Forelimb muscle (tissue), 1 donor: Measurements from ENCODE around the gene GJD3. TPM values are rescaled to one million over a fixed set of nuclear protein-coding genes. Genes with fewer than 3 reads are reported as not detected.
"Not testable (repeated sequence)": the region's sequence is repeated elsewhere in the genome, so short reads cannot be mapped to it uniquely, and the experiment has no call there.

Experiments
- DNase-seq: peaks from one replicate; pipeline ENCODE4 v3.0.0-alpha.2; 2013; ENCODE audit warnings: low read depth
- polyA plus RNA-seq: library from polyadenylated mRNA; unstranded; fragments of 120-200 nt; gene quantifications from one replicate; pipeline ENCODE4 v1.2.1, GENCODE V29; 2013; ENCODE audit not compliant: insufficient read length

The GJD3 gene
- polyA plus RNA-seq, 1 donor = 0.70 TPM

DNA sequence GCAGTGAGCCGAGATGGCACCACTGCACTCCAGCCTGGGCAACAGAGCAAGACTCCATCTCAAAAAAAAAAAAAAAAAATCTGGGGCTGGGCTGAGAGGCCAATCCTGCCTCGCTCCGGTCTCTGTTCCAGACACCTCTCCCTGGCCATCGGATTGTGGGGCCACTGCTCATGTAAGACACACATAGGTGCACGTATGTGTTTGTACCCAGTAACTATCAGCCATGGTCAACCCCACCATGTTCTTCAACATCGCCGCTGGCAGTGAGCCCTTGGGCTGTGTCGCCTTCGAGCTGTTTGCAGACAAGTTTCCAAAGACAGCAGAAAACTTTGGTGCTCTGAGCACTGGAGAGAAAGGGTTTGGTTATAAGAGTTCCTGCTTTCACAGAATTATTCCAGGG is 3.2 kb upstream of the GJD3 start:
- not testable (repeated sequence) for DNase-seq

- DNase-seq = no peak
Measured at GRCh38 chr17:40366861-40367518, 2.5 kb upstream of the GJD3 start.

- no peak for DNase-seq
Measured at GRCh38 chr17:40366076-40366860, 1.7 kb upstream of the GJD3 start.

GRCh38 chr17:40364906-40365305 is 369 bp upstream of the GJD3 start:
- no peak for DNase-seq

DNA sequence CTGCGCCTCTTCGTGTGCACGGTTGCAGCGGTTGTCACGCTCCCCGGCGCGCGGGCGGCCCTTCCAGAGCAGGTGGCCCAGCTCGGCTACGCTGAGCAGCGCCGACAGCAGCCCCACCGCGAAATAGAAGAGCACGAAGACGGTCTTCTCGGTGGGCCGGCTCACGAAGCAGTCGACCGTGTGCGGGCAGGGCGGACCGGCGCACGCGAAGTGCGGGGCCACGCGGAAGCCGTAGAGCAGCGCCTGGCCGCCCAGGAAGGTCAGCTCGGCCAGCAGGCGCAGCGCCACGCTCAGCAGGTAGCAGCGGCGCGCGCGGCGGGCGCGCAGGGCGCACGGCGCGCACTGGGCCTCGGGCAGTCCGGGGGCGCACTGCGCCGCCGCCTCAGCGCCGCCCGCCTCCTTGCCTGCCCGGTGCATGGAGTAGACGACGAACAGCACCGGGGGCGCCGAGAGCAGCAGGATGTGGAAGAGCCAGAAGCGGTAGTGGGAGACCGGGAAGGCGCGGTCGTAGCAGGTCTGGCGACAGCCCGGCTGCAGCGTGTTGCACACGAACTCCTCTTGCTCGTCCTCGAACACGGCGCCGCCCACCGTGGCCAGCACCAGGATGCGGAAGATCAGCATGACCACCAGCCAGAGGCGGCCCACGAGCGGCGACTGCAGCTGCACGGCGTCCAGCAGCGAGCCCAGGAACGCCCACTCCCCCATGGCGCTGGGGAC is 1.3 kb downstream of the GJD3 start:
- DNase-seq = no peak

GRCh38 chr17:40362696-40363110 is 1.8 kb downstream of the GJD3 start:
- DNase-seq = no peak

- no peak for DNase-seq
Measured at GRCh38 chr17:40361925-40362695, 2.4 kb downstream of the GJD3 start.

DNA sequence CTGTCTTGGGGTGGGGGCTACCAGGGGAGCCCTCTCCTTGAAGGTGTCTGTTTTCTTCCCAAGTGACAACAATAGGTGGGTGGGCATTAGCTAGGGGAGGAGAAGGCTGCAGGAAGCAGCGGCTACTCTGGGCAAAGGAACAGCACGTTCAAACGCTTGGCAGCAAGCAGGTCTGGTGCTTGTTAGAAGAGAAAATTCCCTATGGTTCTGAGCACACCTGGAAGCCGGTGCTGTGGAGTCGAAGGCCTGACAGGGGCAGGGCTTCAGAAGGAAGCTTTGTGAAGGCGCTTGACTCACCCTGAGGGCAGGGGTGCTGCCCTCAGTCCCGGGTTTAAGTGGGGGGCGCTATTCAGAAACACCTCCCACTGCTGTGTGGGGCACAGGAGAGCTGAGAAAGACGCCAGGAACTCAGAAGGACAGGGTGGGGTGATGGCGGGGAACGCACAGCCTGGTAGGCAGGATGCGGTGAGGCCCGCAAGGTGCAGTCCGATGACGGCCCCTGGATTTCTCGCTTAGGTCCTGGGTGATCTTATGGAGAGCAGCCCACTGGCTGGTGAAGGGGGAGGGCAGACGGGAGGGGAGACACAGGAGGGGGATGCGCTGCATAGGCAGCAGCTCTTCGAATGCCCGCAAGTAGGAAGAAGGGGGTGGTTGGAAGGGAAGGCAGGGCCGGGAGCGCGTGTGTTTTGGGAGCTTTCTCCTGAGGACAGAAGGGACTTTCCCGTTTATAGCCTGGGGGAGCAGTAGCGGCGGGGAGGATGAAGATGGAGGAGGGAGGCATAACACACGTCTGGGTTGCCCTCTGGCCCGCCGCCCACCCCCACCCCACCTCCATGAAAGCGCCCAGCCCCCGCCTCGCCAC is 3.2 kb downstream of the GJD3 start:
- DNase-seq = no peak

DNA sequence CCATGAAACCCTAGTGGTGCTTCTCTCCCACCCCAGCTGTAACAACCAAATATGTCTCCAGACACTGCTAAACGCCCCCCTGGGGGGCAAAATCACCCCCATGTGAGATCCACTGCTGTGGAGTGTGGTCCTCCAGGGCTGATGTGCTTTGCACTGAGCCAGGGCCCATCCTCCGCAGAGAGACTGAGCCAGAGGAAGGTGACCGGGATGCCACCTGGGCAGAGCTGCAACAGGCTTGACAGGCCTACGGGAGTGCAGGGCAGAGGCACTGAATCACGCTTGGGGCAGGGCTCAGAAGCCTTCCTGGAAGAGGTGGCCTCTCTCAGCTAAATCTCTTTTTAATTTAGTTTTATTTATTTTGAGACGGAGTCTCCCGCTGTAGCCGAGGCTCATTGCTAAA is 4.4 kb downstream of the GJD3 start:
- no peak for DNase-seq

GRCh38 chr17:40358323-40359038 is 6.1 kb downstream of the GJD3 start:
- no peak for DNase-seq

- no peak for DNase-seq
Measured at GRCh38 chr17:40356990-40357881, 7.3 kb downstream of the GJD3 start.

- no peak for DNase-seq
Measured at GRCh38 chr17:40355804-40356758, 8.5 kb downstream of the GJD3 start.

DNA sequence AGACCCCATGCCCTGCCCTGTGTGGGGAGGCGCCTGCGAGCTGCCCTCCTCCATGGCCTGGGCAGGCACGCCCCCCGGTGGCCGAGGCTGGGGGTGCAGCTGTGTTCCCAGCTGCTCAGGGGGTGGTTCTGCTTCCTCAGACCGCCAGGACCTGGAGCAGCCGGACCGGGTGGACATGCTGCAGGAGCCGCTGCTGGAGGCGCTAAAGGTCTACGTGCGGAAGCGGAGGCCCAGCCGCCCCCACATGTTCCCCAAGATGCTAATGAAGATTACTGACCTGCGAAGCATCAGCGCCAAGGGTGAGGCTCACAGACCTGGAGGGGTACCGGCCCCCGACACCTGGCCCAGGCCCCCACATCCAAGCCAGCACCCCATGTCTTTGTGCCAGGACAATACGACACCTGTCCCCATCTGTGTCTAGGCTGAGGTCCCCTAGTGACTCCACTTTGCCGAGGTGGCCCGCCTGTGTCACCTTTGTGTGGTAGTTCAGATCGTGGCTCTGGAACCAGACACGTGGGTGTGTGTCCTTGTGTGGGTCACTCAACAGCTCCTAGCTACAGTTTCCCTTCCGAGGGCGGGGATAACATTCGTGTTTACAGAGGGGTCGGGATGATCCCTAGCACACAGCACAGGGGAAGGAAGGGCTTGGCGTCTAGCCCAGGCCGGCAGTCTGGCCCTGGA is 9.3 kb downstream of the GJD3 start:
- no peak for DNase-seq

GRCh38 chr17:40354221-40355122 is 10.1 kb downstream of the GJD3 start:
- DNase-seq = no peak

GRCh38 chr17:40352779-40353394 is 11.7 kb downstream of the GJD3 start:
- no peak for DNase-seq

GRCh38 chr17:40352237-40352778 is 12.2 kb downstream of the GJD3 start:
- no peak for DNase-seq
